ENCODE measurements around the gene ITIH1.

- TF ChIP-seq ZNF274 (IDR thresholded peaks at IDR 0.05; ENCODE audit: low read depth, low read length) (no peak), YY1 (IDR thresholded peaks at IDR 0.05; ENCODE audit: insufficient read depth, insufficient read length) (no peak), SUZ12 (IDR thresholded peaks at IDR 0.05; ENCODE audit: extremely low read depth, insufficient read depth, insufficient read length) (no peak)
These were observed 61.8 kb downstream of the ITIH1 start for GRCh38 chr3:52839268-52839575.
